ENCODE data around the gene LMNB1.

LMNB1 gene

DNA sequence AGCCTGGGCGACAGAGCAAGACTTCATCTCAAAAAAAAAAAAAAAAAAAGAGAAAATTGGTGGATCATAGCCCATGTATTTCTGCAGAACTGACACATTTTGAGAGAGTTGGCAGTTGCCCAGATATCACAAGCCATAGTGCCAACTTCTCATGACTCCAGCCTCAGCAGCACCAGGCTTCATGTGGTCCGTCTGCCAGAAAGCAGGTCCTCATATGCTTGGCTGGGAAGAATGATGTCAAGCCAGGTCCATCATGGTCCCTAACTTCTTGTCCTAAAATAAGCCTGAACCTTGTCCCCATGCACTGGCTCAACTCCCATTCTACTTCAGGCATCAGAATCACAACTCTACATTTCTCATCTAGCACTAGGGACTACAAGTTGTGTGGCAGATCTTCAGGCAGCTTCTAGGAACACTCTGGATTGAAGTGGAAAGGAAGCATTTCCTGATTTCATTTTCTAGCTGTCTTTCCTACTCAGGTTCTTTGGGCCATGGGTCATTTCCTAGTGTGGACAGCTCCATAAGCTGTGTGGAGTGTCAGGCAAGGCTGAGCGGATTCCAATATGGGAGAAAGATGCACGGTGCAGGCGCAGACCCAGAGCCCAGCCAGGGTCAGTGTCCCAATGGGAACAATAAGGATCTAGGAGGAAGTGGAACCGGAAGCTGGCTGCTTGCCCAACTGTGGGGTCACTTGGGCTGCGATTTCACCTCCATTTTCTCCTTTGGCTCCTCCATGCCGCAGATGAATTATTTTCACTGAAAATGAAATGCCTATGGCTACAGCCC is 90.1 kb downstream of the LMNB1 start:
- Histone ChIP-seq H3K4me1 (ENCODE audit: insufficient read depth, low read length) (peaks cover 5% of the 10 kb centered on the region; the same call in 1 of the 2 replicates), H3K9ac (ENCODE audit: low read depth, low read length) (no peak overlapping the region), H3K9me3 (ENCODE audit: control insufficient read depth, insufficient read depth, low read length) (no peaks in the 10 kb centered on the region), H3K36me3 (ENCODE audit: insufficient read depth, low read length) (no peaks in the 10 kb centered on the region)

DNA sequence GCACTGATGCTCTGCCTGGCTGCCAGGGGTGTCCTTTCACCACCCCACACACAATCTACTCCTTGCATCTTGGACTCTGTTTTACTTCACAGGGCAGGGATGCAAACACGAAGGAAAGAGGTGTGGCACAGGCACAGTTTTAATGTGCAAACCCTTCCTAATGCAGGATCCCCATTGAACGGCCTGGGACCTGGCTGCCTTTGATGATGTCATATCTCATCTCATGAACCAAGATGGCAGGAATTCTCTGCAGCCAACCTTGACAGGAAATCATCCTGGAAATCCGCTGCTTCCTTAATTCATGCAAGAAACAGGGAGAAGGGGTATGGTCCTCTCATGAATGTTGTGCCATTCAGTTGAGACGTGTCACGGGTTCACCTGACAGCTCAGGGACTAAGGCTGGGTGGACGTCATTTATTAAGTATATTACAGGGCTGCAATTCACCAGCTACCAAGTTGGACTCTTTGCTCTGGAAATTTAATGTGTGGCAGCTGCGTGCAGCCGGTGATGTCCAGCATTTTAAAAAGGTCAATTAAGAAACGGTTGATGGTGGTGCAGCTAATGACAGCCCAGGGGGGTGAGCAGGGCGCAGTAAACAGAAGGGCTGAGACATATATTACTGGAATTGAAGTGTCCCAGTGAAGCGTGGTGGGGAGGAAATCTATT is 91.5 kb downstream of the LMNB1 start:
- Histone ChIP-seq H3K36me3 (ENCODE audit: insufficient read depth, low read length) (no peaks in the 10 kb centered on the region), H3K4me1 (ENCODE audit: insufficient read depth, low read length) (peaks cover 5% of the 10 kb centered on the region; the same call in 1 of the 2 replicates), H3K9ac (ENCODE audit: low read depth, low read length) (peak overlapping the region; percentile 57; the same call in 1 of the 2 replicates), H3K9me3 (ENCODE audit: control insufficient read depth, insufficient read depth, low read length) (no peaks in the 10 kb centered on the region)

DNA sequence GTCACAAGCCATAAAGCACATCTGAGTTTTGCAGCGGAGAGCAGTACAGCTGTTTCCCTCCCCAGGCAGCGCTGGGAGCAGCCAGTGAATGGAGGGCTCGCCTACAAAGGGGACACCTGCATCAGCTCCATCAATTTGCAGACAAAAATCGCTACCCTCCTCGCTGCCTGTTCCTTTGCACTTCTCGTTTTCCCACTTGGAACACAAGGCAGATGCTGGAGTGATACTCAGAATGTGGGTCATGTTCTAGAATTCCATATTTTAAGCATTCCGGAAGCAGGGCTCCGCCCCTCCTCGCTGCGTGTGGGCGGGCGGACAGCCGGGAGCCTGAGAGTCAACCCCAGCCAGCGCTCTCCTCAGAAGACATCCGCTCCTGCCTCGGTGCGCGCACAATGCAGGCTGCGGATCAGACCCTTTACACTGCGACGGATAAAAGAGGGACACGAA is 92.1 kb downstream of the LMNB1 start:
- peak overlapping the region; percentile 57; the same call in 1 of the 2 replicates for H3K9ac ChIP-seq (ENCODE audit: low read depth, low read length)
- H3K36me3 ChIP-seq (ENCODE audit: insufficient read depth, low read length), result no peaks in the 10 kb centered on the region

GRCh38 chr5:126871441-126871840 is 94.5 kb downstream of the LMNB1 start:
- Histone ChIP-seq H3K36me3 (ENCODE audit: insufficient read depth, low read length) (no peaks in the 10 kb centered on the region), H3K4me1 (ENCODE audit: insufficient read depth, low read length) (peaks cover 19% of the 10 kb centered on the region; the same call in 1 of the 2 replicates), H3K9ac (ENCODE audit: low read depth, low read length) (no peak overlapping the region), H3K9me3 (ENCODE audit: control insufficient read depth, insufficient read depth, low read length) (no peaks in the 10 kb centered on the region)

More for the DNA sequence above, 92.1 kb downstream of the LMNB1 start:
- peaks cover 5% of the 10 kb centered on the region; the same call in 1 of the 2 replicates for H3K4me1 ChIP-seq (ENCODE audit: insufficient read depth, low read length)
- no peaks in the 10 kb centered on the region for H3K9me3 ChIP-seq (ENCODE audit: control insufficient read depth, insufficient read depth, low read length)

GRCh38 chr5:126872561-126873354 is 95.8 kb downstream of the LMNB1 start:
- Histone ChIP-seq H3K36me3 (ENCODE audit: insufficient read depth, low read length) (no peaks in the 10 kb centered on the region), H3K9ac (ENCODE audit: low read depth, low read length) (no peak overlapping the region)

DNA sequence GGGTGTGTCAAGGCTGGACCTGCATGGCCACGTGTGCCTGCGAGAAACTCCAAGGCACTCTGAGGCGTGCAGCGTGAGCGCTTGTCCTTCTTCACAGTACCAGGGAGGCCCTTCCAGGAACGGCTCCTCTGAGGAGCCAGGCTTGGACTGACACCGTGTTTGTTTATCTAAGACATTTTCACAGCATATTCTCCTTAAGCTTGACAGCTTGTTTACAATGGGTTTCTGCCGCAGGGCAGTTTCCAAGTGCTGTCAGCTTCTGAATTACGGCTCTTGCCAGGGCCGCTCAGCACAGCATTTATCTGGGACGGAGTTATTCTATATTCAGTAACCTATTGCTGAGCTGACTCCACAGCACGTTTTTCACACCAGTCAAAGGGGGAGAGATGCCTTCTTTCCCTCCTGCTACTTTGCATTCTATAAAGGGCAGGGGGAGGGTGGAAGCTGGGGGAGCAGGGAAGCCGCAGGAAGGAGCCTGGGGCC is 98.4 kb downstream of the LMNB1 start:
- Histone ChIP-seq H3K4me1 (ENCODE audit: insufficient read depth, low read length) (peaks cover 14% of the 10 kb centered on the region; the same call in 1 of the 2 replicates), H3K9ac (ENCODE audit: low read depth, low read length) (no peak overlapping the region), H3K9me3 (ENCODE audit: control insufficient read depth, insufficient read depth, low read length) (no peaks in the 10 kb centered on the region), H3K36me3 (ENCODE audit: insufficient read depth, low read length) (no peaks in the 10 kb centered on the region)

More at GRCh38 chr5:126872561-126873354, 95.8 kb downstream of the LMNB1 start:
- Histone ChIP-seq H3K9me3 (ENCODE audit: control insufficient read depth, insufficient read depth, low read length) (no peaks in the 10 kb centered on the region), H3K4me1 (ENCODE audit: insufficient read depth, low read length) (peaks cover 19% of the 10 kb centered on the region; the same call in 1 of the 2 replicates)

GRCh38 chr5:126877602-126878001 is 100.7 kb downstream of the LMNB1 start:
- Histone ChIP-seq H3K4me1 (ENCODE audit: insufficient read depth, low read length) (peaks cover 14% of the 10 kb centered on the region; the same call in 1 of the 2 replicates), H3K9ac (ENCODE audit: low read depth, low read length) (no peak overlapping the region), H3K36me3 (ENCODE audit: insufficient read depth, low read length) (no peaks in the 10 kb centered on the region), H3K9me3 (ENCODE audit: control insufficient read depth, insufficient read depth, low read length) (no peaks in the 10 kb centered on the region)

DNA sequence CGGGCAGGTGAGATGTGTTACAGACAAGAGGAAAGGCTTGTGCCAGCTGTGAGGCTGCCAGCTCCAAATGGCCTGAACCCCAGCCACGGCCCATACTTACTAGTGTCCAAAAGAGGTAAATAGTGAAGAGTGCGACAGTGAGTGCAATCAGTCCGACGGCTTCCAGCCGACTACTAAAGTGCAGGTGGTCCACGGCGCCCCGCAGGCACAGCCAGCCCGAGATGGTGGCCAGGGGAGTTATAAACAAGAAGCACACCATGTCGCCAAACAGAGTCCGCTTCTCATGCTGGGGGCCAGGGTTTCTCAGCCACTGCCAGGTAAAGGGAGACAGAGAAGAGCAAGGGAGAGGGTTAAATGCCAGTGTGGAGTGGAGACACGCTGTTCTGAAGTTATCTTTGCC is 101.1 kb downstream of the LMNB1 start:
- no peak overlapping the region for H3K9ac ChIP-seq (ENCODE audit: low read depth, low read length)
- H3K36me3 ChIP-seq (ENCODE audit: insufficient read depth, low read length), result no peaks in the 10 kb centered on the region
- H3K9me3 ChIP-seq (ENCODE audit: control insufficient read depth, insufficient read depth, low read length), result no peaks in the 10 kb centered on the region
- H3K4me1 ChIP-seq (ENCODE audit: insufficient read depth, low read length), result peaks cover 14% of the 10 kb centered on the region; the same call in 1 of the 2 replicates

DNA sequence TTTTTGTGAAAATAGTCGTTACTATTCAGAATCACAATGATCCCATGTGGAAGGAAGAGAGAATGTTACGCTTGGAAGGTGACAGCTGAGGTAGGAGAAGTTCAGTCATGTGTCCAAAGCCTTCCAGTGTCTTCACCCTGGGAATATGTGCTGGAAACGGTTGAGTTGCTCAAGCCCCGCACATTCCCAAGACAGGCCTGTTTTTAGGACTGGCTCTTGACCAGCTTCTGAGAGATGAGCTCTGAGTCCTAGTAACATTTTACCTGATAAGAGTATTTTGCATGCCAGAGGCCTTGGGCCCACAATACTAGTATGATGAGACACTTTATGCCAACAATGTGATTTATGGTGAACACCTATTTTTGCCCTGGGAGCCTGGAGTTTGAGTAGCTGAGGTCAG is 101.7 kb downstream of the LMNB1 start:
- H3K9me3 ChIP-seq (ENCODE audit: control insufficient read depth, insufficient read depth, low read length), result no peaks in the 10 kb centered on the region
- no peaks in the 10 kb centered on the region for H3K36me3 ChIP-seq (ENCODE audit: insufficient read depth, low read length)
- peaks cover 14% of the 10 kb centered on the region; the same call in 1 of the 2 replicates for H3K4me1 ChIP-seq (ENCODE audit: insufficient read depth, low read length)
- no peak overlapping the region for H3K9ac ChIP-seq (ENCODE audit: low read depth, low read length)

- Histone ChIP-seq H3K9ac (ENCODE audit: low read depth, low read length) (no peak overlapping the region), H3K4me1 (ENCODE audit: insufficient read depth, low read length) (no peaks in the 10 kb centered on the region), H3K9me3 (ENCODE audit: control insufficient read depth, insufficient read depth, low read length) (no peaks in the 10 kb centered on the region), H3K36me3 (ENCODE audit: insufficient read depth, low read length) (no peaks in the 10 kb centered on the region)
Measured at GRCh38 chr5:126881821-126882600, 105.1 kb downstream of the LMNB1 start.

GRCh38 chr5:126883564-126884245 is 106.8 kb downstream of the LMNB1 start:
- Histone ChIP-seq H3K9me3 (ENCODE audit: control insufficient read depth, insufficient read depth, low read length) (no peaks in the 10 kb centered on the region), H3K4me1 (ENCODE audit: insufficient read depth, low read length) (no peaks in the 10 kb centered on the region), H3K9ac (ENCODE audit: low read depth, low read length) (no peak overlapping the region), H3K36me3 (ENCODE audit: insufficient read depth, low read length) (no peaks in the 10 kb centered on the region)

GRCh38 chr5:126884269-126884819 is 107.4 kb downstream of the LMNB1 start:
- no peak overlapping the region for H3K9ac ChIP-seq (ENCODE audit: low read depth, low read length)
- no peaks in the 10 kb centered on the region for H3K4me1 ChIP-seq (ENCODE audit: insufficient read depth, low read length)
- no peaks in the 10 kb centered on the region for H3K36me3 ChIP-seq (ENCODE audit: insufficient read depth, low read length)
- no peaks in the 10 kb centered on the region for H3K9me3 ChIP-seq (ENCODE audit: control insufficient read depth, insufficient read depth, low read length)
